HT1080 (cell line): ENCODE data around the gene ZNF429. TPM values are rescaled to one million over a fixed set of nuclear protein-coding genes. Genes with fewer than 3 reads are reported as not detected.
"Not testable (repeated sequence)": the region's sequence is repeated elsewhere in the genome, so short reads cannot be mapped to it uniquely, and the experiment has no call there.

Experiments used
- DNase-seq: peaks from one replicate; pipeline ENCODE4 v3.0.0-alpha.2; 2015; ENCODE audit warnings: low read depth
- total RNA-seq: library from RNA; depleted of rRNA; stranded (reverse); fragments of >200 nt; shearing (Covaris generic); gene quantifications from 2 replicates; pipeline ENCODE4 v1.2.3, GENCODE V29; 2014

The ZNF429 gene
- total RNA-seq, 1 experiment from 2014 or later: not detected

- DNase-seq: no peak
Measured at GRCh38 chr19:21513651-21514050, 8.2 kb downstream of the ZNF429 start.

DNA sequence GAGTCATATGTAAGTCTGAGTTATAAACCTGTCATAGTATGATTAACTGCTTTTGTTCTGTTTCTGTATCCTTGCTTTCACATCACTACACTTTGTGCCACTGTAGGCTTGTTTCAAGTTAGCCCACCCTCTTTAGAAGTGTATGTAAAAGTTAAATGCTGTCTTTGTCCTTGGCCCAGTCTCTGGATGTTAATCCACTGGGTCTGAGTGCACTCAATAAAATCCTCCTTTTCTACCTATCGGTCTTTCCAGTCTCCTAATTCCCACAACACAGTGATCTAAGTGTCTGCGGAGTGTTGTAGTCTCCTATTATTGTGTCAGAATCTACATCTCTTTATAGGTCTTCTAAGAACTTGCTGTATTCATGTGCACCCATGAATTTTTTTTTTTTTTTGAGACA lies 14.1 kb downstream of the ZNF429 start:
- no peak for DNase-seq

- DNase-seq: no peak
Measured at GRCh38 chr19:21532904-21533303, 27.5 kb downstream of the ZNF429 start.

DNA sequence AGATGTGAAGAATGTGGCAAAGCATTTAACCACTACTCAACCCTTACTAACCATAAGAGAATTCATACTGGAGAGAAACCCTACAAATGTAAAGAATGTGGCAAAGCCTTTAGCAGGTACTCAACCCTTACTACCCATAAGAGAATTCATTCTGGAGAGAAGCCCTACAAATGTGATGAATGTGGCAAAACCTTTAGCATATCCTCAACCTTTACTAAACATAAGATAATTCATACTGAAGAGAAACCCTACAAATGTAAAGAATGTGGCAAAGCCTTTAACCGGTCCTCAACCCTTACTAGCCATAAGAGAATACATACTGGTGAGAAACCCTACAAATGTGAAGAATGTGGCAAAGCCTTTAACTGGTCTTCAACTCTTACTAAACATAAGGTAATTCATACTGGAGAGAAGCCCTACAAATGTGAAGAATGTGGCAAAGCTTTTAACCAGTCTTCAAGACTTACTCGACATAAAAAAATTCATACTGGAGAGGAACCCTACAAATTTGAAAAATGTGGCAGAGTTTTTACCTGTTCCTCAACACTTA lies 31.4 kb downstream of the ZNF429 start:
- not testable (repeated sequence) for DNase-seq

- DNase-seq: no peak
Measured at GRCh38 chr19:21559444-21559843, 54.0 kb downstream of the ZNF429 start.

- DNase-seq: no peak
Measured at GRCh38 chr19:21564406-21564805, 59.0 kb downstream of the ZNF429 start.

- DNase-seq: no peak
Measured at GRCh38 chr19:21566073-21566472, 60.7 kb downstream of the ZNF429 start.

GRCh38 chr19:21567806-21568205 lies 62.4 kb downstream of the ZNF429 start:
- DNase-seq: not testable (repeated sequence)

GRCh38 chr19:21568816-21569493 lies 63.6 kb downstream of the ZNF429 start:
- DNase-seq: no peak

DNA sequence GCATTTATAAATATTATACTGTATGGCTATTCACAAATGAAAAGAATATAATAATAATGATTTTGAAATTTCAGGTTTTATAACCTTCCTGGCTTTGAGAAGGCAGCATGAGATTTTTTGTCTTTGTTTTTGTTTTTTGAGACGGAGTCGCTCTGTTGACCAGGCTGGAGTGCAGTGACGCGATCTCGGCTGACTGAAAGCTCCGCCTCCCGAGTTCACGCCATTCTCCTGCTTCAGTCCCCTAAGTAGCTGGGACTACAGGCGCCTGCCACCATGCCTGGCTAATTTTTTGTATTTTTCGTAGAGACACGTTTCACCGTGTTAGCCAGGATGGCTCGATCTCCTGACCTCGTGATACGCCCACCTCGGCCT lies 64.1 kb downstream of the ZNF429 start:
- DNase-seq: no peak

DNA sequence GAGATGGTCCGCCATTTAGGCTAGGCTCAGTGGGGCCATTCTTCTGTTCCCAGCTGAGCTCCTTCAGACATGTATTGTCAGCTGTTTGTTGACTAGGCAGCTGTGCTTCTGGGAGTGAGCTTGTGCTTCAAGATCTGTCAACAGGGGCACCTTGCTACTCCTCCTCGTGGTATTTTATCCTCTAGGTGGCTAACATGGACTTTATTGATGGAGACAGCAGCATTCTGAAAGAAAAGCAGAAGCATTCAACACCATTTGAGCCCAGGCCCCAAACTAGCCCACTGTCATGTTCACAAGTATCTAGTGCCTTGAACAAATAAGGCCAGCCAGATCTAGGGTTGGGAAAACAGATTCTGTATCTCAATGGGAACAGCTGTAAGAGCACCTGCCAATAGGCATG lies 65.9 kb downstream of the ZNF429 start:
- no peak for DNase-seq

GRCh38 chr19:21574607-21575006 lies 69.2 kb downstream of the ZNF429 start:
- DNase-seq: no peak

DNA sequence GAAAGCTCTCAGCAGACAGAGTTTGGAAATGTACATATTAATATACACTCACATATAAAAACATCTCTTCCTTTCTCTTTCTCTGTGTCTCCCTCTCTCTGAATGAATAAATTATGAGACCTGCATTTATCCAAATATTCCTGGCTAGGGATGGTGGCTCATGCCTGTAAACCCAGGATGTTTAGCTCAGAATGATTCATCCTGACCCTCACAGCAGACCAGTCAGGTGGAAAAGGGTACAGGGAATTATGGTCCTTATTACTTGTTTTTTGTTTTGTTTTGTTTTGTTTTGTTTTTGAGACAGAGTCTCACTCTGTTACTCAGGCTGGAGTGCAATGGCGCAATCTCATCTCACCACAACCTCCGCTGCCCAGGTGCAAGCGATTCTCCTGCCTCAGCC lies 71.1 kb downstream of the ZNF429 start:
- no peak for DNase-seq

- no peak for DNase-seq
Measured at GRCh38 chr19:21580101-21580500, 74.7 kb downstream of the ZNF429 start.

DNA sequence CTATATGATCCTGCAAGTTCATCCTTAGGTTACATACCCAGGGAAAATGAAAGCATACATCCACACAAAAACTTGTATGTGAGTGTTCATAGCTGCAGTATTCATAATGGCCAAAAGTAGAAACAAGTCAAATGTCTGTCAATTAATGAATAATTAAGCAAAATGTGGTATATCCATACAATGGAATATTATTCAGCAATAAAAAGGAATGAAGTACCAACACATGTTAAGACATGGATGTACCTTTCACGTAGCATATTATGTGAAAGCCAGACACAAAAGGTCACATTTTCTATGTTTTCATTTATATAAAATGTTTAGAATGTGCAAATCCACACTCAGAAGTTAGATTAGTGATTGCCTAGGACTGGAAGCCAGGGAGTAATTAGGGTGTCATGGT lies 75.4 kb downstream of the ZNF429 start:
- DNase-seq: no peak

DNA sequence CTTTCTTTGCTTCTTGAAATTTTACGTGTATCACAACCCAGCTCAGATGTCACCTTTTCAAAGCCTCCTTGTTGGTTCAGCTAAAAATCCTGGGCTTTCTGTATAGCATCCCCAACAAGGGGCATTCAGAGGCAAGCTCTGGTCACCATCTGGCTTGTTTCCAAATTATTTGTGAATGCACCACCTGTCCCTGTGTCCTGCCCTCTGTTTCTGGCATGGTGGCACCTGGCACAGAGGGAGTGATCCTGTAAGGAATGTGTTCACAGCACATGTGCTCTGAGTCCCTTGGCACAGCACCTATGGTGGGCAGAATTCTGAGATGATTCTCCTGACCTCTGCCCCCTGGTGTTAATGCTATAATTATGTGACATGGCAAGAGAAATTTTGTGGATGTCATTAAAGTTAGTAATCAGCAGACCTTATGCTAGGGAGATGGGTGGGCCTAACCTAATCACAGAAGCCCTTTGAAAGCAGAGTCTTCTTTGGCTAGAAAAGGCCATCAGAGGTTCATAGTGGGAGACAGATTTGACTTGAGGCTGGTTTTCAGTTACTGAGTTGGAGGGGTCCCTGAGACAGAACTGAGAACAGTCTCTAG lies 76.3 kb downstream of the ZNF429 start:
- no peak for DNase-seq

DNA sequence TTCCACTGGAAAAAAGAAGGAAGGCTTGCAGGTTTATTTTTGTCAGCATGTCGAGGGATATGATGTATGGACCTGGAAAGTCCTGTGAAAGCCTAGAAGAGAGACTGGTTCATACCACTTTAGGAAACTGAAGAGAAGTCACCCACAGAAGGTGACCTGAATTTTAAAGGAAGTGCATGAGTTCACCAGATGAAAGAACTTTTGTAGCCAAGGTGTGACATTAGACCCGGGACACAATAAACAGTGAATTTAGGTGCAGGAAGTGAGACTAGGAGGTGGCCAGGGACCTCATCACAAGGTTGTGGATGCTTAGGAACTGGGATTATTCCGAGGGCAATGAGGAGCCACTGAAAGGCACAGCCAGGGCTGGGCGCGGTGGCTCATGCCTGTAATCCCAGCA lies 79.1 kb downstream of the ZNF429 start:
- no peak for DNase-seq

- no peak for DNase-seq
Measured at GRCh38 chr19:21585281-21585890, 80.0 kb downstream of the ZNF429 start.

DNA sequence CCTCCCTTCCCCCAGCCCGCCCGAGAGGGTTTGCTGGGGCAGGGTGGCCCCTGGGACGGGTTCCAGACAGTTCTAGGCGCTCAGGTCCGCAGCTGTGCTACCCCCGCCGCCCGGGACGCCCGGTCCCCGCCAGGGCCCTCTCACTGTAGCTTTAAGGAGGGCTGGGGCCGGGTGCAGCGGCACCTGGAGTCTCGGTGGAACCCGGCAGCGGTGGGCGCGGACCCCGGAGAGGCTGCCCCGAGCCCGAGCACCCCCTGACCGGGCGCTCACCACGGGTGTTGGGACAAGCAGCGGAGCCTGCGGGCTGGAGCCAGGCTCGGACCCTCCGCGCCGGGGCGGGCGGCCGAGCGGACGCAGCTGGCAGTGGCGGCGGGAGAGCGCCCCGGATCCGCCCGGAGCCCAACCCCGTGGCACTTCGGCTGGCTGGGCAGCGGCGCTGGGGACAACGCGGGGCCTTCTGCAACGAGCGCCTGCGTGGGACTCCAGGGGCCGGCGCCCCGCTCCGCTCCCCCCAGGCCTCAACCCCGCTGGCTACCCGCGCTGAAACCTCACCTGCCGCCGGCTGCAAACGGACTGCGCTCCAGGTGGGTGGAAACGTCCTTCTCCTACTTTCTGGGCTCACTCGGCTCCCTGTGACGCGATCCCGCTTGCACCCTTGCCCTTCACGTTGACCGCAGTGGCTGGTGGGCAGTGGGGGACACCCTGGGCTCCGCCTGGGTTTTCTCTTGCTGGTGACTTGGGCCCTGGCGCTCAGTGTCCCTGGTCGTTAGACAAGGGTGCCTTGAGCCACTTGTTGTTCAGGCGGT lies 81.1 kb downstream of the ZNF429 start:
- no peak for DNase-seq

DNA sequence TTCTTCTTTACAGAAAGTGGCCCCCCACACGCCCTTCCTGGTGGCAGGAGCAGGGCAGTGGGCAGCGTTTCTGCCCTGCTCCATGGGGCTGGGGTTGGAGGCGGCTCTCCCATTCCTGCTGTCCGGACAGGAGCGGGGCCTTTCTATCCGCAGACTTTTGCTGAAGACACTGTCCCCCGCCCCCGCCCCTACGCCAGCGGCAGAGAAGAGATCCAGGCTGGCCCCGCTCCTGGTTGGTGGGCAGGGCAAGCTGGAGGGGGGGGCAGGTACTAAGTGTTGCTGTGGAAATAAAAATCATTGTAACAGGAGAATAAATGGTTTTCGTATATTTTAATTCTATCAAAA lies 81.7 kb downstream of the ZNF429 start:
- DNase-seq: no peak

DNA sequence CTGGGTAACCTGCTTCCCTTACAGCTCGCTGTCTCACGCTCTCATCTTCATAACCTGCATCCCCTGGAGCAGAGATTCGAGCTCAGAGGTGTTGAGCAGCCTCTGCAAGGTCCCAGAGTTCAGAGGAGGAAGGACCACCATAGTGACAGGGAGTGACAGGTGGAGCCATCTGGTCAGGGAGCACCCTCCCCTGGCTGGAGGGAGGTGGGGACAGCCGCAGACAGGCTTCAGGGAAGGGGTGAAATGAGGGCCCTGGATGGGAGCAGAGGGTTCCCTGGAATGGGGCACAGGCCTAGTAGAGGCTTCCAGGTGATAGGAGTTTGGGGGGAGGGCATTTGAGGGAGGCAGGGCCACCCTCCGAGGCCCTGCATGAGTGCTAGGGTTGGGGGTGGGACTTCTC lies 82.1 kb downstream of the ZNF429 start:
- no peak for DNase-seq

GRCh38 chr19:21588065-21588601 lies 82.7 kb downstream of the ZNF429 start:
- DNase-seq: no peak
